SK-N-SH (cell line): Measurements from ENCODE around the gene VTI1B. TPM values are rescaled to one million over a fixed set of nuclear protein-coding genes. Genes with fewer than 3 reads are reported as not detected.

Source experiments
- CTCF ChIA-PET: fragments of 300-600, 350-600 bp; formaldehyde crosslinking; extraction: SDS; loops from one replicate; lab custom pipeline; 2021; lab: Yijun Ruan, JAX
- POLR2A ChIA-PET: fragments of 350-600 bp; sonication (Branson Sonifier 250); formaldehyde crosslinking; extraction: SDS; loops from one replicate; lab custom pipeline; 2020; ENCODE audit warnings: antibody characterized with exemption, inconsistent platforms; lab: Yijun Ruan, JAX
- DNase-seq: peaks from one replicate; pipeline ENCODE4 v3.0.0; 2012
- H2AFZ ChIP-seq: fragments of 200-600 bp; sonication (generic); 2 replicates; pipeline ENCODE4 v1.8.1; 2016; ENCODE audit warnings: antibody characterized with exemption, mild to moderate bottlenecking, low read depth
- H3F3A ChIP-seq: fragments of 200-600 bp; sonication (generic); replicated peaks from 2 replicates; pipeline ENCODE3; 2016; ENCODE audit warnings: antibody characterized with exemption, mild to moderate bottlenecking; ENCODE audit not compliant: insufficient read depth
- H3K27ac ChIP-seq, 2 experiments: fragments of 200-500 bp in 1 of 2; fragments of 200-600 bp in 1 of 2; sonication (Bioruptor generic) in 1 of 2; sonication (generic), shearing (Covaris generic) in 1 of 2; 2 replicates each; pipeline versions ENCODE4 v1.5.1 to v1.6.1; 2014 to 2016; ENCODE audit warnings: low read depth in 2 of 2, inconsistent platforms in 1 of 2, low read length in 1 of 2, mild to moderate bottlenecking in 1 of 2, mixed read lengths in 1 of 2
- H3K27me3 ChIP-seq: fragments of 200-600 bp; sonication (generic), shearing (Covaris generic); 2 replicates; pipeline ENCODE4 v1.6.1; 2016; ENCODE audit warnings: mixed run types; ENCODE audit not compliant: insufficient read depth
- H3K36me3 ChIP-seq, 2 experiments: fragments of 200-500 bp in 1 of 2; fragments of 200-600 bp in 1 of 2; sonication (Bioruptor generic) in 1 of 2; sonication (generic) in 1 of 2; replicated peaks in 1 of 2; 2 replicates each; pipeline versions ENCODE3 to v1.5.1; 2014 to 2016; ENCODE audit warnings: low read length in 1 of 2, mild to moderate bottlenecking in 1 of 2; ENCODE audit not compliant: insufficient read depth in 2 of 2, control insufficient read depth in 1 of 2
- H3K4me1 ChIP-seq, 2 experiments: fragments of 200-500 bp in 1 of 2; fragments of 200-600 bp in 1 of 2; sonication (Bioruptor generic) in 1 of 2; sonication (generic), shearing (Covaris generic) in 1 of 2; 2 replicates each; pipeline versions ENCODE4 v1.5.1 to v1.6.1; 2014 to 2016; ENCODE audit warnings: low read depth in 1 of 2, low read length in 1 of 2, mixed run types in 1 of 2; ENCODE audit not compliant: insufficient read depth in 2 of 2, control insufficient read depth in 1 of 2
- H3K4me2 ChIP-seq: fragments of 200-600 bp; sonication (generic), shearing (Covaris generic); 2 replicates; pipeline ENCODE4 v1.6.1; 2017; ENCODE audit warnings: mixed run types
- H3K4me3 ChIP-seq, 2 experiments: fragments of 200-500 bp in 1 of 2; fragments of 200-600 bp in 1 of 2; sonication (Bioruptor generic) in 1 of 2; sonication (generic), shearing (Covaris generic) in 1 of 2; 2 replicates each; pipeline versions ENCODE4 v1.5.1 to v1.8.1; 2014 to 2016; ENCODE audit warnings: low read depth in 2 of 2, inconsistent platforms in 1 of 2, low read length in 1 of 2, mild to moderate bottlenecking in 1 of 2, mixed read lengths in 1 of 2, moderate library complexity in 1 of 2
- H3K79me2 ChIP-seq: fragments of 200-600 bp; sonication (generic); 2 replicates; pipeline ENCODE4 v1.8.1; 2017; ENCODE audit warnings: mild to moderate bottlenecking; ENCODE audit not compliant: insufficient read depth
- H3K9ac ChIP-seq: fragments of 200-600 bp; sonication (generic); 2 replicates; pipeline ENCODE4 v1.6.1; 2017; ENCODE audit warnings: mixed run types
- H3K9me2 ChIP-seq: fragments of 200-600 bp; sonication (generic); 2 replicates; pipeline ENCODE4 v1.6.1; 2017; ENCODE audit warnings: mixed run types
- H3K9me3 ChIP-seq: fragments of 200-600 bp; sonication (generic); 2 replicates; pipeline ENCODE4 v1.6.1; 2017; ENCODE audit warnings: mixed run types, mild to moderate bottlenecking, moderate library complexity
- H4K20me1 ChIP-seq: fragments of 200-600 bp; sonication (generic); 2 replicates; pipeline ENCODE4 v1.6.1; 2017; ENCODE audit warnings: mild to moderate bottlenecking, mixed run types; ENCODE audit not compliant: insufficient read depth
- CHD2 ChIP-seq: fragments of 150-350 bp; IDR thresholded peaks from 2 replicates; pipeline ENCODE4 v1.6.1; 2018; ENCODE audit warnings: low read length; ENCODE audit not compliant: partially characterized antibody
- ELF1 ChIP-seq: IDR thresholded peaks from 2 replicates; pipeline ENCODE4 v1.4.0; 2012
- EP300 ChIP-seq, 2 experiments: IDR thresholded peaks; 2 replicates each; pipeline versions ENCODE4 v1.4.0 to v1.6.1; 2012; ENCODE audit warnings: borderline replicate concordance in 1 of 2, low read depth in 1 of 2, low read length in 1 of 2
- FOXJ3 ChIP-seq: sonication (generic); formaldehyde crosslinking; IDR thresholded peaks from 2 replicates; pipeline ENCODE4 v1.5.1; 2020; ENCODE audit warnings: mild to moderate bottlenecking, missing genetic modification reagents
- GABPA ChIP-seq: IDR thresholded peaks from 2 replicates; pipeline ENCODE4 v1.4.0; 2012; ENCODE audit warnings: low read depth, mild to moderate bottlenecking
- GATA2 ChIP-seq: sonication (generic); formaldehyde crosslinking; IDR thresholded peaks from 2 replicates; pipeline ENCODE4 v1.5.0; 2020; ENCODE audit warnings: mild to moderate bottlenecking, missing genetic modification reagents
- JUND ChIP-seq: IDR thresholded peaks from 2 replicates; pipeline ENCODE4 v1.4.0; 2012
- MAX ChIP-seq: IDR thresholded peaks from 2 replicates; pipeline ENCODE4 v1.4.0; 2012; ENCODE audit warnings: low read depth
- MEF2A ChIP-seq: IDR thresholded peaks from 2 replicates; pipeline ENCODE4 v1.4.0; 2012; ENCODE audit warnings: low read depth, borderline replicate concordance
- MXI1 ChIP-seq: IDR thresholded peaks from 2 replicates; pipeline ENCODE4 v1.6.1; 2012; ENCODE audit warnings: mild to moderate bottlenecking, low read depth, low read length, improper control_type of control experiment
- POLR2AphosphoS5 ChIP-seq: IDR thresholded peaks from 2 replicates; pipeline ENCODE4 v1.6.1; 2012; ENCODE audit warnings: low read depth, low read length
- RAD21 ChIP-seq: IDR thresholded peaks from 2 replicates; pipeline ENCODE4 v1.6.1; 2012; ENCODE audit warnings: mild to moderate bottlenecking, low read length
- RXRA ChIP-seq: IDR thresholded peaks from 2 replicates; pipeline ENCODE4 v1.4.0; 2012; ENCODE audit warnings: low read depth, mild to moderate bottlenecking, borderline replicate concordance
- SIN3A ChIP-seq: IDR thresholded peaks from 2 replicates; pipeline ENCODE4 v1.6.1; 2012; ENCODE audit warnings: low read depth, mild to moderate bottlenecking, low read length, moderate library complexity, borderline replicate concordance
- TAF1 ChIP-seq: IDR thresholded peaks from 2 replicates; pipeline ENCODE4 v1.6.1; 2012; ENCODE audit warnings: low read depth, mild to moderate bottlenecking, low read length, moderate library complexity, borderline replicate concordance
- TCF12 ChIP-seq: IDR thresholded peaks from 2 replicates; pipeline ENCODE4 v1.4.0; 2012
- YY1 ChIP-seq: IDR thresholded peaks from 2 replicates; pipeline ENCODE4 v1.4.0; 2012; ENCODE audit warnings: low read depth, mild to moderate bottlenecking
- WGBS: methylation state at CpG from one replicate; pipeline ENCODE4 v1.1.6; 2017; ENCODE audit warnings: low lambda C conversion rate; 5-methylcytosine and 5-hydroxymethylcytosine counted together
- polyA plus RNA-seq, 3 experiments: library from polyadenylated mRNA; depleted of rRNA; stranded (reverse); fragments of >200 nt; gene quantifications; 2 replicates each; pipeline ENCODE4 v1.2.3, GENCODE V29; 2012
- TF ChIP-seq, protein P1 (sequence below): fragments of 150-350 bp; IDR thresholded peaks from 2 replicates; pipeline ENCODE4 v1.6.1; 2017; ENCODE audit warnings: antibody characterized with exemption, low read length, low read depth, borderline replicate concordance
- TF ChIP-seq, protein P2 (sequence below): IDR thresholded peaks from 2 replicates; pipeline ENCODE4 v1.4.0; 2012; ENCODE audit warnings: low read depth, borderline replicate concordance
- TF ChIP-seq, protein P3 (sequence below): fragments of 150-350 bp; IDR thresholded peaks from 2 replicates; pipeline ENCODE4 v1.6.1; 2016; ENCODE audit warnings: mild to moderate bottlenecking, low read depth, low read length

The VTI1B gene
- polyA plus RNA-seq, 1 of the 3 experiments (the other 2 are of a cell fraction): 59.2 TPM

- peaks cover 4% of the 10 kb centered on the region for H3F3A ChIP-seq
- TF ChIP-seq TAF1: peak; percentile 64; the same call in 1 of the 2 replicates
- no peak for TF ChIP-seq GATA2
- TF ChIP-seq RXRA: no peak
- TF ChIP-seq YY1: peak; percentile 91
- TF ChIP-seq POLR2AphosphoS5: peak; percentile 97
- peak; percentile 42 for TF ChIP-seq CHD2
- TF ChIP-seq JUND: no peak
- no peak; the same call in 1 of the 2 replicates for TF ChIP-seq GABPA
- no peak for TF ChIP-seq ELF1
- TF ChIP-seq TCF12: no peak
- TF ChIP-seq RAD21: no peak
- TF ChIP-seq, protein P1, sequence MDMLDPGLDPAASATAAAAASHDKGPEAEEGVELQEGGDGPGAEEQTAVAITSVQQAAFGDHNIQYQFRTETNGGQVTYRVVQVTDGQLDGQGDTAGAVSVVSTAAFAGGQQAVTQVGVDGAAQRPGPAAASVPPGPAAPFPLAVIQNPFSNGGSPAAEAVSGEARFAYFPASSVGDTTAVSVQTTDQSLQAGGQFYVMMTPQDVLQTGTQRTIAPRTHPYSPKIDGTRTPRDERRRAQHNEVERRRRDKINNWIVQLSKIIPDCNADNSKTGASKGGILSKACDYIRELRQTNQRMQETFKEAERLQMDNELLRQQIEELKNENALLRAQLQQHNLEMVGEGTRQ: no peak
- 0 out of 2 replicates have a peak, but pooled peaks have one; percentile 90 for TF ChIP-seq SIN3A
- TF ChIP-seq EP300 (IDR thresholded peaks at IDR 0.05; ENCODE audit: borderline replicate concordance in 1 of 2, low read depth in 1 of 2, low read length in 1 of 2): no peak
- peak; percentile 88 for TF ChIP-seq MXI1
- TF ChIP-seq, protein P2, sequence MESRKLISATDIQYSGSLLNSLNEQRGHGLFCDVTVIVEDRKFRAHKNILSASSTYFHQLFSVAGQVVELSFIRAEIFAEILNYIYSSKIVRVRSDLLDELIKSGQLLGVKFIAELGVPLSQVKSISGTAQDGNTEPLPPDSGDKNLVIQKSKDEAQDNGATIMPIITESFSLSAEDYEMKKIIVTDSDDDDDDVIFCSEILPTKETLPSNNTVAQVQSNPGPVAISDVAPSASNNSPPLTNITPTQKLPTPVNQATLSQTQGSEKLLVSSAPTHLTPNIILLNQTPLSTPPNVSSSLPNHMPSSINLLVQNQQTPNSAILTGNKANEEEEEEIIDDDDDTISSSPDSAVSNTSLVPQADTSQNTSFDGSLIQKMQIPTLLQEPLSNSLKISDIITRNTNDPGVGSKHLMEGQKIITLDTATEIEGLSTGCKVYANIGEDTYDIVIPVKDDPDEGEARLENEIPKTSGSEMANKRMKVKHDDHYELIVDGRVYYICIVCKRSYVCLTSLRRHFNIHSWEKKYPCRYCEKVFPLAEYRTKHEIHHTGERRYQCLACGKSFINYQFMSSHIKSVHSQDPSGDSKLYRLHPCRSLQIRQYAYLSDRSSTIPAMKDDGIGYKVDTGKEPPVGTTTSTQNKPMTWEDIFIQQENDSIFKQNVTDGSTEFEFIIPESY: 0 out of 2 replicates have a peak, but pooled peaks have one; percentile 21
- peak; percentile 54 for TF ChIP-seq MAX
- no peak for TF ChIP-seq FOXJ3 (CRISPR knock-in tag)
- TF ChIP-seq, protein P3, sequence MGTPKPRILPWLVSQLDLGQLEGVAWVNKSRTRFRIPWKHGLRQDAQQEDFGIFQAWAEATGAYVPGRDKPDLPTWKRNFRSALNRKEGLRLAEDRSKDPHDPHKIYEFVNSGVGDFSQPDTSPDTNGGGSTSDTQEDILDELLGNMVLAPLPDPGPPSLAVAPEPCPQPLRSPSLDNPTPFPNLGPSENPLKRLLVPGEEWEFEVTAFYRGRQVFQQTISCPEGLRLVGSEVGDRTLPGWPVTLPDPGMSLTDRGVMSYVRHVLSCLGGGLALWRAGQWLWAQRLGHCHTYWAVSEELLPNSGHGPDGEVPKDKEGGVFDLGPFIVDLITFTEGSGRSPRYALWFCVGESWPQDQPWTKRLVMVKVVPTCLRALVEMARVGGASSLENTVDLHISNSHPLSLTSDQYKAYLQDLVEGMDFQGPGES: no peak
- no peak for TF ChIP-seq MEF2A
- peaks cover 17 to 23% of the 10 kb centered on the region in 2 experiments for H3K36me3 ChIP-seq
- WGBS: 2% methylated on average over 24 of the region's 25 CpGs
- H3K4me2 ChIP-seq: peak within 1 kb of the TSS; percentile 98
- no peaks in the 10 kb centered on the region for H3K9me2 ChIP-seq
- H2AFZ ChIP-seq: peak within 1 kb of the TSS; percentile 98
- peak within 1 kb of the TSS; percentile 98 to 100 for H3K4me3 ChIP-seq
- ChIA-PET POLR2A (interaction anchor here (0.9 to 1.8 kb wide), 6 partner anchors 9 to 268 kb away, joined by 3 to 11 read pairs (median 4); partner anchors contain the start of genes ARG2 and PIGH), CTCF (interaction anchor here (0.7 to 6.7 kb wide), 8 partner anchors 8 to 268 kb away, joined by 3 to 42 read pairs (median 4); partner anchors contain the start of gene ARG2)
- peak within 1 kb of the TSS; percentile 87 to 90 for H3K27ac ChIP-seq
- H4K20me1 ChIP-seq: peaks cover 17% of the 10 kb centered on the region; the same call in 1 of the 2 replicates
- peak; percentile 85 for DNase-seq
- H3K4me1 ChIP-seq: peaks cover 6 to 12% of the 10 kb centered on the region in 2 experiments; a peak in 2 of 4 replicates
- H3K9me3 ChIP-seq: no peaks in the 10 kb centered on the region
- no peaks in the 10 kb centered on the region for H3K27me3 ChIP-seq
- peaks cover 46% of the 10 kb centered on the region for H3K79me2 ChIP-seq
- peak within 1 kb of the TSS; percentile 93 for H3K9ac ChIP-seq
These were observed 21.0 kb upstream of the VTI1B start, which contains the start of gene RDH11 for GRCh38 chr14:67695394-67695949. Gene RDH11, minus strand, starts transcription at chr14:67695764. Its CDS starts 61 bp downstream, at chr14:67695703.
